ENCODE data around the gene KCNA3. TPM values are rescaled to one million over a fixed set of nuclear protein-coding genes. Genes with fewer than 3 reads are reported as not detected.

KCNA3 gene
- total RNA-seq, 2 donors from 2014 or later, result 0.20 to 0.27 TPM

- no peaks in the 10 kb centered on the region for H3K9me3 Mint-ChIP-seq
- 80% methylated on average over 1 of the region's 1 CpG for WGBS, 2 experiments (ENCODE audit: insufficient coverage in 1 of 2, insufficient read length in 1 of 2)
- no peak overlapping the region for H3K27ac Mint-ChIP-seq
- no peaks in the 10 kb centered on the region for H3K36me3 Mint-ChIP-seq (ENCODE audit: low read depth)
- H3K27me3 ChIP-seq (ENCODE audit: control insufficient read depth, insufficient read depth, low read length, poor library complexity, severe bottlenecking), result peaks cover 43% of the 10 kb centered on the region
- H3K4me3 Mint-ChIP-seq, result no peak overlapping the region
- H3K36me3 ChIP-seq (ENCODE audit: control insufficient read depth, insufficient read depth, low read length), result no peaks in the 10 kb centered on the region
- no peaks in the 10 kb centered on the region for H3K9me3 ChIP-seq (ENCODE audit: control insufficient read depth, low read length)
- no peak for TF ChIP-seq CTCF (conservative IDR thresholded peaks at IDR 0.05)
- H3K27ac ChIP-seq (ENCODE audit: low read depth, low read length), result no peak overlapping the region
- no peak overlapping the region for H3K4me3 ChIP-seq (ENCODE audit: low read length)
- DNase-seq, result no peak
- H3K4me1 Mint-ChIP-seq, result no peaks in the 10 kb centered on the region
- H3K9ac ChIP-seq (ENCODE audit: extremely low read depth, low read length, poor library complexity, severe bottlenecking), result no peak overlapping the region
- H3K27me3 Mint-ChIP-seq (ENCODE audit: insufficient read depth), result peaks cover 15% of the 10 kb centered on the region
- no peaks in the 10 kb centered on the region for H3K4me1 ChIP-seq (ENCODE audit: control insufficient read depth, insufficient read depth, low read length)
These were observed 12.5 kb upstream of the KCNA3 start for GRCh38 chr1:110687250-110687649.

GRCh38 chr1:110686188-110686587, 11.4 kb upstream of the KCNA3 start:
- Mint-ChIP-seq H3K4me1 (no peaks in the 10 kb centered on the region), H3K27me3 (ENCODE audit: insufficient read depth) (peaks cover 18% of the 10 kb centered on the region), H3K36me3 (ENCODE audit: low read depth) (no peaks in the 10 kb centered on the region), H3K4me3 (no peak overlapping the region), H3K27ac (no peak overlapping the region), H3K9me3 (no peaks in the 10 kb centered on the region)
- TF ChIP-seq CTCF (conservative IDR thresholded peaks at IDR 0.05), result peak; percentile 60
- DNase-seq, result no peak
- peaks cover 42% of the 10 kb centered on the region for H3K27me3 ChIP-seq (ENCODE audit: control insufficient read depth, insufficient read depth, low read length, poor library complexity, severe bottlenecking)
- H3K4me3 ChIP-seq (ENCODE audit: low read length), result no peak overlapping the region
- no peak overlapping the region for H3K27ac ChIP-seq (ENCODE audit: low read depth, low read length)
- H3K9ac ChIP-seq (ENCODE audit: extremely low read depth, low read length, poor library complexity, severe bottlenecking), result no peak overlapping the region
- no peaks in the 10 kb centered on the region for H3K4me1 ChIP-seq (ENCODE audit: control insufficient read depth, insufficient read depth, low read length)
- no peaks in the 10 kb centered on the region for H3K36me3 ChIP-seq (ENCODE audit: control insufficient read depth, insufficient read depth, low read length)
- H3K9me3 ChIP-seq (ENCODE audit: control insufficient read depth, low read length), result no peaks in the 10 kb centered on the region
- 89 to 90% methylated on average over 3 to 4 of the region's 4 CpGs for WGBS, 2 experiments (ENCODE audit: insufficient coverage in 1 of 2, insufficient read length in 1 of 2)

- H3K4me3 Mint-ChIP-seq, result no peak overlapping the region
- no peaks in the 10 kb centered on the region for H3K4me1 Mint-ChIP-seq
- H3K36me3 Mint-ChIP-seq (ENCODE audit: low read depth), result no peaks in the 10 kb centered on the region
- H3K27ac ChIP-seq (ENCODE audit: low read depth, low read length), result no peak overlapping the region
- no peak overlapping the region for H3K9ac ChIP-seq (ENCODE audit: extremely low read depth, low read length, poor library complexity, severe bottlenecking)
- no peaks in the 10 kb centered on the region for H3K4me1 ChIP-seq (ENCODE audit: control insufficient read depth, insufficient read depth, low read length)
- peaks cover 27% of the 10 kb centered on the region for H3K27me3 Mint-ChIP-seq (ENCODE audit: insufficient read depth)
- H3K9me3 ChIP-seq (ENCODE audit: control insufficient read depth, low read length), result no peaks in the 10 kb centered on the region
- no peak for TF ChIP-seq CTCF (conservative IDR thresholded peaks at IDR 0.05)
- no peak overlapping the region for H3K4me3 ChIP-seq (ENCODE audit: low read length)
- DNase-seq, result no peak
- 76 to 80% methylated on average over 2 of the region's 2 CpGs for WGBS, 2 experiments (ENCODE audit: insufficient coverage in 1 of 2, insufficient read length in 1 of 2)
- no peaks in the 10 kb centered on the region for H3K36me3 ChIP-seq (ENCODE audit: control insufficient read depth, insufficient read depth, low read length)
- H3K27ac Mint-ChIP-seq, result no peak overlapping the region
- H3K27me3 ChIP-seq (ENCODE audit: control insufficient read depth, insufficient read depth, low read length, poor library complexity, severe bottlenecking), result peaks cover 51% of the 10 kb centered on the region
- no peaks in the 10 kb centered on the region for H3K9me3 Mint-ChIP-seq
These were observed 9.8 kb upstream of the KCNA3 start for GRCh38 chr1:110684491-110684890.
